IMR-90 (cell line): ENCODE data around the gene FADS1. TPM values are rescaled to one million over a fixed set of nuclear protein-coding genes. Genes with fewer than 3 reads are reported as not detected.

Experiments used
- ATAC-seq: fragments of 200-7000 bp; cut with Tn5 transposase; 2 replicates; pipeline ENCODE4 v1.9.1; 2020; ENCODE audit warnings: low read depth, mild to moderate bottlenecking, moderate library complexity
- BruUV-seq: library from RNA; stranded (reverse); fragments of 400-500 nt; replicated peaks from 2 replicates; lab custom pipeline; 2021; lab: Mats Ljungman, UMichigan
- CTCF ChIA-PET: fragments of 300-600 bp; formaldehyde crosslinking; extraction: SDS; loops from one replicate; lab custom pipeline; 2021; ENCODE audit warnings: antibody characterized with exemption; lab: Yijun Ruan, JAX
- POLR2A ChIA-PET: fragments of 300-600 bp; sonication (Branson Sonifier 250); formaldehyde crosslinking; loops from one replicate; lab custom pipeline; 2022; ENCODE audit warnings: antibody characterized with exemption; ENCODE audit not compliant: unreplicated experiment; lab: Charles Lee
- DNase-seq: peaks from one replicate; pipeline ENCODE4 v3.0.0; 2013
- H2AFZ ChIP-seq: replicated peaks from 2 replicates; pipeline ENCODE3; 2013; ENCODE audit warnings: low read length, mild to moderate bottlenecking; ENCODE audit not compliant: poor library complexity
- H2AK5ac ChIP-seq: 2 replicates; pipeline ENCODE4 v1.6.1; 2013; ENCODE audit warnings: low read depth, low read length, inconsistent platforms
- H2AK9ac ChIP-seq: replicated peaks from 2 replicates; pipeline ENCODE3; 2013; ENCODE audit warnings: mild to moderate bottlenecking, low read depth, low read length, moderate library complexity; ENCODE audit not compliant: poor library complexity
- H2BK120ac ChIP-seq: 2 replicates; pipeline ENCODE4 v1.6.1; 2013; ENCODE audit warnings: low read depth, low read length, inconsistent platforms
- H2BK15ac ChIP-seq: 3 replicates; pipeline ENCODE4 v1.6.1; 2013; ENCODE audit warnings: low read depth, low read length, inconsistent platforms
- H2BK20ac ChIP-seq: 2 replicates; pipeline ENCODE4 v1.6.1; 2013; ENCODE audit warnings: low read depth, mild to moderate bottlenecking, inconsistent platforms, low read length, moderate library complexity
- H2BK5ac ChIP-seq: 2 replicates; pipeline ENCODE4 v1.6.1; 2013; ENCODE audit warnings: mild to moderate bottlenecking, low read depth, low read length, inconsistent platforms; ENCODE audit not compliant: poor library complexity, severe bottlenecking
- H3K14ac ChIP-seq: replicated peaks from 2 replicates; pipeline ENCODE4 v1.6.1; 2013; ENCODE audit warnings: low read depth, low read length, inconsistent platforms
- H3K18ac ChIP-seq: 2 replicates; pipeline ENCODE4 v1.6.1; 2013; ENCODE audit warnings: low read depth, low read length, control low read depth
- H3K23ac ChIP-seq: 2 replicates; pipeline ENCODE4 v1.6.1; 2013; ENCODE audit warnings: low read depth, low read length, inconsistent platforms
- H3K27ac ChIP-seq: 2 replicates; pipeline ENCODE4 v1.5.1; 2013; ENCODE audit warnings: mild to moderate bottlenecking, control low read depth, low read length; ENCODE audit not compliant: insufficient read depth
- H3K27me3 ChIP-seq: 2 replicates; pipeline ENCODE4 v1.6.1; 2013; ENCODE audit warnings: low read length; ENCODE audit not compliant: control insufficient read depth, insufficient read depth
- H3K36me3 ChIP-seq: 2 replicates; pipeline ENCODE4 v1.6.1; 2013; ENCODE audit warnings: low read length, mixed read lengths; ENCODE audit not compliant: control insufficient read depth, insufficient read depth
- H3K4ac ChIP-seq: 2 replicates; pipeline ENCODE4 v1.6.1; 2013; ENCODE audit warnings: low read depth, low read length, inconsistent platforms
- H3K4me1 ChIP-seq: 2 replicates; pipeline ENCODE4 v1.6.1; 2013; ENCODE audit warnings: low read length, mixed read lengths; ENCODE audit not compliant: control insufficient read depth, insufficient read depth
- H3K4me2 ChIP-seq: 2 replicates; pipeline ENCODE4 v1.6.1; 2013; ENCODE audit warnings: low read depth, mild to moderate bottlenecking, control low read depth, low read length, moderate library complexity
- H3K4me3 ChIP-seq: 2 replicates; pipeline ENCODE4 v1.5.1; 2013; ENCODE audit warnings: low read depth, mild to moderate bottlenecking, control low read depth, low read length, moderate library complexity; ENCODE audit not compliant: insufficient read depth
- H3K56ac ChIP-seq: 2 replicates; pipeline ENCODE4 v1.6.1; 2013; ENCODE audit warnings: low read length, inconsistent platforms; ENCODE audit not compliant: insufficient read depth; ENCODE audit errors: extremely low read depth
- H3K79me1 ChIP-seq, 2 experiments: 2 replicates each; pipeline ENCODE4 v1.6.1; 2013; ENCODE audit warnings: low read length in 2 of 2, inconsistent platforms in 1 of 2, low read depth in 1 of 2
- H3K9ac ChIP-seq: 2 replicates; pipeline ENCODE4 v1.6.1; 2013; ENCODE audit warnings: low read depth, low read length, control low read depth
- H3K9me1 ChIP-seq: 2 replicates; pipeline ENCODE4 v1.6.1; 2013; ENCODE audit warnings: low read length, inconsistent platforms; ENCODE audit not compliant: insufficient read depth
- H3K9me3 ChIP-seq: 2 replicates; pipeline ENCODE4 v1.6.1; 2013; ENCODE audit warnings: low read length; ENCODE audit not compliant: control insufficient read depth, insufficient read depth
- H4K20me1 ChIP-seq: 2 replicates; pipeline ENCODE4 v1.6.1; 2013; ENCODE audit warnings: low read length, inconsistent platforms; ENCODE audit not compliant: insufficient read depth
- H4K5ac ChIP-seq: 2 replicates; pipeline ENCODE4 v1.6.1; 2013; ENCODE audit warnings: mild to moderate bottlenecking, low read depth, low read length, control low read depth
- H4K8ac ChIP-seq, 2 experiments: 2 replicates each; pipeline ENCODE4 v1.6.1; 2013; ENCODE audit warnings: low read depth in 2 of 2, low read length in 2 of 2, control low read depth in 1 of 2, inconsistent platforms in 1 of 2
- H4K91ac ChIP-seq: 2 replicates; pipeline ENCODE4 v1.6.1; 2013; ENCODE audit warnings: low read depth, low read length, inconsistent platforms; ENCODE audit not compliant: insufficient read depth
- BHLHE40 ChIP-seq: fragments of 150-350 bp; IDR thresholded peaks from 2 replicates; pipeline ENCODE4 v1.6.1; 2016; ENCODE audit warnings: mild to moderate bottlenecking, low read depth, low read length
- CEBPB ChIP-seq: IDR thresholded peaks from 2 replicates; pipeline ENCODE4 v1.6.1; 2012; ENCODE audit warnings: low read depth, low read length, improper control_type of control experiment
- CHD1 ChIP-seq: IDR thresholded peaks from 2 replicates; pipeline ENCODE4 v1.6.1; 2012; ENCODE audit warnings: low read depth, low read length, improper control_type of control experiment
- FOS ChIP-seq: fragments of 150-350 bp; IDR thresholded peaks from 2 replicates; pipeline ENCODE4 v1.6.1; 2016; ENCODE audit warnings: low read depth, low read length
- MAFK ChIP-seq: IDR thresholded peaks from 2 replicates; pipeline ENCODE4 v1.6.1; 2012; ENCODE audit warnings: low read depth, low read length, improper control_type of control experiment
- MXI1 ChIP-seq: IDR thresholded peaks from 2 replicates; pipeline ENCODE4 v1.6.1; 2012; ENCODE audit warnings: low read depth, mild to moderate bottlenecking, low read length, moderate library complexity, borderline replicate concordance
- POLR2A ChIP-seq: IDR thresholded peaks from 2 replicates; pipeline ENCODE4 v1.6.1; 2012; ENCODE audit warnings: mild to moderate bottlenecking, low read depth, low read length
- RAD21 ChIP-seq: IDR thresholded peaks from 2 replicates; pipeline ENCODE4 v1.6.1; 2012; ENCODE audit warnings: low read length, improper control_type of control experiment
- RCOR1 ChIP-seq: IDR thresholded peaks from 2 replicates; pipeline ENCODE4 v1.6.1; 2012; ENCODE audit warnings: mild to moderate bottlenecking, low read length, improper control_type of control experiment; ENCODE audit not compliant: insufficient replicate concordance
- RFX5 ChIP-seq: IDR thresholded peaks from 2 replicates; pipeline ENCODE4 v1.8.0; 2012; ENCODE audit warnings: low read depth, mild to moderate bottlenecking, low read length, moderate library complexity
- SMC3 ChIP-seq: fragments of 150-350 bp; IDR thresholded peaks from 2 replicates; pipeline ENCODE4 v1.6.1; 2016; ENCODE audit warnings: low read depth, mild to moderate bottlenecking, antibody characterized with exemption, low read length, moderate library complexity
- WGBS, 2 experiments: methylation state at CpG; one replicate each; pipeline versions ENCODE4 v1.1.5 to v1.1.7; 2013; ENCODE audit warnings: missing lambda C conversion rate in 2 of 2; ENCODE audit not compliant: insufficient read length in 1 of 2; ENCODE audit errors: extremely low coverage in 2 of 2; 5-methylcytosine and 5-hydroxymethylcytosine counted together
- dilution Hi-C: fragments of 300-500 bp; cut with HindIII; formaldehyde crosslinking; loops from one replicate; pipeline ENCODE4 v1.14.3; 2018; ENCODE audit warnings: low sequenced_read_pairs; ENCODE audit not compliant: unreplicated experiment
- in situ Hi-C: fragments of 300-500 bp; cut with MboI; formaldehyde crosslinking; loops from 3 replicates; pipeline ENCODE4 v1.14.3; 2019; ENCODE audit warnings: low sequenced_read_pairs, inconsistent platforms, mixed read lengths
- intact Hi-C: fragments of 100-400 bp; cut with micrococcal nuclease; formaldehyde crosslinking; loops from 2 replicates; pipeline ENCODE4 v1.10.0; 2022
- polyA plus RNA-seq, 3 experiments: library from polyadenylated mRNA; depleted of rRNA; stranded (reverse); fragments of >200 nt; gene quantifications; 2 replicates each; pipeline ENCODE4 v1.2.3, GENCODE V29; 2012; ENCODE audit warnings: low replicate concordance in 1 of 3
- total RNA-seq: library from RNA; depleted of rRNA; stranded (reverse); fragments of >200 nt; gene quantifications from 2 replicates; pipeline ENCODE4 v1.2.3, GENCODE V29; 2012
- TF ChIP-seq, protein P1 (sequence below): fragments of 150-350 bp; IDR thresholded peaks from 2 replicates; pipeline ENCODE4 v1.6.1; 2017; ENCODE audit warnings: mild to moderate bottlenecking, antibody characterized with exemption, low read length, low read depth
- TF ChIP-seq, protein P2 (sequence below): fragments of 150-350 bp; IDR thresholded peaks from 2 replicates; pipeline ENCODE4 v1.6.1; 2016; ENCODE audit warnings: low read depth, mild to moderate bottlenecking, low read length, moderate library complexity, borderline replicate concordance
- TF ChIP-seq, protein P3 (sequence below): conservative IDR thresholded peaks from 2 replicates; pipeline ENCODE4 v1.5.1; 2012; ENCODE audit warnings: mild to moderate bottlenecking, low read depth, low read length, improper control_type of control experiment

Gene FADS1
- total and polyA plus RNA-seq, 2 of the 4 experiments (the other 2 are of a cell fraction): 16.3 to 18.4 TPM

DNA sequence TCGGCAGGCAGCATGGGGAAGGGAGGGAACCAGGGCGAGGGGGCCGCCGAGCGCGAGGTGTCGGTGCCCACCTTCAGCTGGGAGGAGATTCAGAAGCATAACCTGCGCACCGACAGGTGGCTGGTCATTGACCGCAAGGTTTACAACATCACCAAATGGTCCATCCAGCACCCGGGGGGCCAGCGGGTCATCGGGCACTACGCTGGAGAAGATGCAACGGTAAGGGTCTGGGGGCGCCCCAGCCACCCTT lies 11.5 kb upstream of the FADS1 start:
- WGBS, 2 experiments: no CpG with 5 or more reads among the region's 16 CpGs
- ChIA-PET POLR2A (interaction anchor here (1.6 kb wide), 1 partner anchor 13 kb away, joined by 7 read pairs; no protein-coding TSS in a partner anchor), CTCF (interaction anchor here (1.0 to 1.3 kb wide), 3 partner anchors 10 to 254 kb away, joined by 3 to 5 read pairs (median 3); partner anchors contain the start of gene FADS1)
- Histone ChIP-seq H2AK9ac (peak overlapping the region; percentile 99), H3K27me3 (no peaks in the 10 kb centered on the region), H3K4ac (peak overlapping the region; percentile 91), H3K9me1 (peaks cover 16% of the 10 kb centered on the region), H4K91ac (peak overlapping the region; percentile 93), H3K27ac (peak overlapping the region; percentile 43), H4K8ac (peak overlapping the region; percentile 40 to 94; a peak in 3 of 4 replicates), H3K4me3 (peak overlapping the region; percentile 72), H3K4me2 (peak overlapping the region; percentile 91), H3K23ac (peak overlapping the region; percentile 95), H2BK120ac (peak overlapping the region; percentile 8; the same call in 1 of the 2 replicates), H3K56ac (peak overlapping the region; percentile 75), H3K36me3 (no peaks in the 10 kb centered on the region), H3K18ac (peak overlapping the region; percentile 40; the same call in 1 of the 2 replicates), H3K9me3 (no peaks in the 10 kb centered on the region), H2BK15ac (0 out of 3 replicates have a peak overlapping the region, but pooled peaks have one; percentile 52), H3K9ac (peak overlapping the region; percentile 79), H4K5ac (peak overlapping the region; percentile 20), H4K20me1 (peaks cover 33% of the 10 kb centered on the region; the same call in 1 of the 2 replicates), H2BK5ac (peak overlapping the region; percentile 2), H2BK20ac (no peak overlapping the region; the same call in 1 of the 2 replicates), H3K14ac (peak overlapping the region; percentile 96), H3K4me1 (peaks cover 11% of the 10 kb centered on the region; the same call in 1 of the 2 replicates), H3K79me1 (peaks cover 19 to 58% of the 10 kb centered on the region in 2 experiments), H2AK5ac (peak overlapping the region; percentile 90; the same call in 1 of the 2 replicates), H2AFZ (peak overlapping the region; percentile 95)
- no peak for DNase-seq
- intact Hi-C loops: no loop called here
- no peak for TF ChIP-seq RCOR1
- TF ChIP-seq SMC3: no peak
- TF ChIP-seq MXI1: no peak
- no peak for TF ChIP-seq BHLHE40
- no peak for TF ChIP-seq RAD21
- TF ChIP-seq, protein P1, sequence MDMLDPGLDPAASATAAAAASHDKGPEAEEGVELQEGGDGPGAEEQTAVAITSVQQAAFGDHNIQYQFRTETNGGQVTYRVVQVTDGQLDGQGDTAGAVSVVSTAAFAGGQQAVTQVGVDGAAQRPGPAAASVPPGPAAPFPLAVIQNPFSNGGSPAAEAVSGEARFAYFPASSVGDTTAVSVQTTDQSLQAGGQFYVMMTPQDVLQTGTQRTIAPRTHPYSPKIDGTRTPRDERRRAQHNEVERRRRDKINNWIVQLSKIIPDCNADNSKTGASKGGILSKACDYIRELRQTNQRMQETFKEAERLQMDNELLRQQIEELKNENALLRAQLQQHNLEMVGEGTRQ: no peak
- TF ChIP-seq, protein P2, sequence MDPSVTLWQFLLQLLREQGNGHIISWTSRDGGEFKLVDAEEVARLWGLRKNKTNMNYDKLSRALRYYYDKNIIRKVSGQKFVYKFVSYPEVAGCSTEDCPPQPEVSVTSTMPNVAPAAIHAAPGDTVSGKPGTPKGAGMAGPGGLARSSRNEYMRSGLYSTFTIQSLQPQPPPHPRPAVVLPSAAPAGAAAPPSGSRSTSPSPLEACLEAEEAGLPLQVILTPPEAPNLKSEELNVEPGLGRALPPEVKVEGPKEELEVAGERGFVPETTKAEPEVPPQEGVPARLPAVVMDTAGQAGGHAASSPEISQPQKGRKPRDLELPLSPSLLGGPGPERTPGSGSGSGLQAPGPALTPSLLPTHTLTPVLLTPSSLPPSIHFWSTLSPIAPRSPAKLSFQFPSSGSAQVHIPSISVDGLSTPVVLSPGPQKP: no peak
- no peak for TF ChIP-seq MAFK
- no peak for TF ChIP-seq FOS
- no peak for TF ChIP-seq CEBPB
- TF ChIP-seq RFX5: no peak
- no peak for TF ChIP-seq POLR2A
- TF ChIP-seq CHD1: no peak
- TF ChIP-seq, protein P3, sequence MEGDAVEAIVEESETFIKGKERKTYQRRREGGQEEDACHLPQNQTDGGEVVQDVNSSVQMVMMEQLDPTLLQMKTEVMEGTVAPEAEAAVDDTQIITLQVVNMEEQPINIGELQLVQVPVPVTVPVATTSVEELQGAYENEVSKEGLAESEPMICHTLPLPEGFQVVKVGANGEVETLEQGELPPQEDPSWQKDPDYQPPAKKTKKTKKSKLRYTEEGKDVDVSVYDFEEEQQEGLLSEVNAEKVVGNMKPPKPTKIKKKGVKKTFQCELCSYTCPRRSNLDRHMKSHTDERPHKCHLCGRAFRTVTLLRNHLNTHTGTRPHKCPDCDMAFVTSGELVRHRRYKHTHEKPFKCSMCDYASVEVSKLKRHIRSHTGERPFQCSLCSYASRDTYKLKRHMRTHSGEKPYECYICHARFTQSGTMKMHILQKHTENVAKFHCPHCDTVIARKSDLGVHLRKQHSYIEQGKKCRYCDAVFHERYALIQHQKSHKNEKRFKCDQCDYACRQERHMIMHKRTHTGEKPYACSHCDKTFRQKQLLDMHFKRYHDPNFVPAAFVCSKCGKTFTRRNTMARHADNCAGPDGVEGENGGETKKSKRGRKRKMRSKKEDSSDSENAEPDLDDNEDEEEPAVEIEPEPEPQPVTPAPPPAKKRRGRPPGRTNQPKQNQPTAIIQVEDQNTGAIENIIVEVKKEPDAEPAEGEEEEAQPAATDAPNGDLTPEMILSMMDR: no peak
- dilution Hi-C loops: no loop called here
- no peak for ATAC-seq
- BruUV-seq: no TSS peak
- in situ Hi-C loops: no loop called here
